Testis (tissue), 3 donors: ENCODE results near the gene BET1. TPM values are rescaled to one million over a fixed set of nuclear protein-coding genes. Genes with fewer than 3 reads are reported as not detected.

ENCODE experiments used
- DNase-seq: peaks from one replicate; pipeline ENCODE4 v3.0.0-alpha.2; 2019
- H3K27ac ChIP-seq, 2 donors: fragments of 200-600 bp; sonication (generic); one replicate each; pipeline ENCODE4 v1.5.1; 2019
- H3K27me3 ChIP-seq: fragments of 200-600 bp; sonication (generic); one replicate; pipeline ENCODE4 v1.5.1; 2019
- H3K36me3 ChIP-seq: fragments of 200-600 bp; sonication (generic); one replicate; pipeline ENCODE4 v1.5.1; 2017; ENCODE audit warnings: low read depth; ENCODE audit errors: missing control alignments
- H3K4me1 ChIP-seq: fragments of 200-600 bp; sonication (generic); one replicate; pipeline ENCODE4 v1.5.1; 2019
- H3K4me3 ChIP-seq, 2 donors: fragments of 200-600 bp; sonication (generic); one replicate each; pipeline ENCODE4 v1.5.1; 2017 to 2019
- H3K9me3 ChIP-seq: fragments of 200-600 bp; sonication (generic); one replicate; pipeline ENCODE4 v1.5.1; 2017
- CTCF ChIP-seq, 3 experiments: fragments of 450-650 bp in 2 of 3; fragments of 200-600 bp in 1 of 3; sonication (generic) in 1 of 3; IDR thresholded peaks; one replicate each; pipeline ENCODE4 v1.5.1; 2016 to 2019; ENCODE audit warnings: antibody characterized with exemption in 3 of 3, mild to moderate bottlenecking in 2 of 3, moderate library complexity in 1 of 3
- POLR2A ChIP-seq: fragments of 450-650 bp; IDR thresholded peaks from one replicate; pipeline ENCODE4 v1.6.1; 2017; ENCODE audit warnings: antibody characterized with exemption, mild to moderate bottlenecking, moderate library complexity
- WGBS, 2 donors: methylation state at CpG; one replicate each; pipeline ENCODE4 v1.1.5; 2018; 5-methylcytosine and 5-hydroxymethylcytosine counted together
- intact Hi-C: fragments of 100-400 bp; cut with DNase I; formaldehyde crosslinking; loops from one replicate; pipeline ENCODE4 v1.15.1; 2023; ENCODE audit warnings: low total_unique reads
- polyA plus RNA-seq: library from polyadenylated mRNA; stranded (reverse); fragments of 350-450 nt; fragmentation: Illumina TruSeq; extraction: RNeasy Lipid Tissue Mini Kit (QIAGEN cat#74804); gene quantifications from one replicate; pipeline ENCODE4 v1.2.3, GENCODE V29; 2014; ENCODE audit warnings: low read depth, low replicate concordance; ENCODE audit not compliant: insufficient read depth
- total RNA-seq, 2 donors: library from RNA; depleted of rRNA; stranded (reverse); fragments of >200 nt; gene quantifications; one replicate each; pipeline ENCODE4 v1.2.3, GENCODE V29; 2016

The BET1 gene
- total and polyA plus RNA-seq, 3 donors from 2014 or later = 19.4 to 28.3 (median 23.6) TPM

- H3K36me3 ChIP-seq = no peaks in the 10 kb centered on the region
- no peak for TF ChIP-seq POLR2A
- no peak for TF ChIP-seq CTCF (IDR thresholded peaks at IDR 0.05)
- WGBS, 2 donors = 70 to 75% methylated on average over 5 of the region's 5 CpGs
- H3K4me3 ChIP-seq = no peak overlapping the region
- intact Hi-C loops = no loop called here
- DNase-seq = no peak
- H3K27me3 ChIP-seq = no peaks in the 10 kb centered on the region
- H3K4me1 ChIP-seq = no peaks in the 10 kb centered on the region
- no peaks in the 10 kb centered on the region for H3K9me3 ChIP-seq
- no peak overlapping the region for H3K27ac ChIP-seq
These were observed 45.5 kb upstream of the BET1 start for GRCh38 chr7:94049615-94050014.

- H3K27ac ChIP-seq = no peak overlapping the region
- TF ChIP-seq CTCF (IDR thresholded peaks at IDR 0.05) = no peak
- no peak for TF ChIP-seq POLR2A
- no peak overlapping the region for H3K4me3 ChIP-seq
- no peaks in the 10 kb centered on the region for H3K9me3 ChIP-seq
- no peak for DNase-seq
- no peaks in the 10 kb centered on the region for H3K4me1 ChIP-seq
- no peaks in the 10 kb centered on the region for H3K36me3 ChIP-seq
- intact Hi-C loops = no loop called here
- WGBS, 2 donors = 92 to 93% methylated on average over 2 of the region's 2 CpGs
- no peaks in the 10 kb centered on the region for H3K27me3 ChIP-seq
These were observed 44.6 kb upstream of the BET1 start for GRCh38 chr7:94048755-94049154.

- no peaks in the 10 kb centered on the region for H3K9me3 ChIP-seq
- H3K36me3 ChIP-seq = no peaks in the 10 kb centered on the region
- no peak overlapping the region for H3K27ac ChIP-seq
- H3K4me3 ChIP-seq = no peak overlapping the region
- no peaks in the 10 kb centered on the region for H3K27me3 ChIP-seq
- no peaks in the 10 kb centered on the region for H3K4me1 ChIP-seq
- WGBS, 2 donors = 96 to 100% methylated on average over 1 of the region's 1 CpG
- intact Hi-C loops = no loop called here
- DNase-seq = no peak
- TF ChIP-seq CTCF (IDR thresholded peaks at IDR 0.05) (no peak), POLR2A (no peak)
These were observed 43.8 kb upstream of the BET1 start for GRCh38 chr7:94047956-94048355.

- DNase-seq = no peak
- Histone ChIP-seq H3K27ac (no peak overlapping the region), H3K36me3 (no peaks in the 10 kb centered on the region), H3K4me1 (no peaks in the 10 kb centered on the region), H3K27me3 (no peaks in the 10 kb centered on the region), H3K9me3 (no peaks in the 10 kb centered on the region), H3K4me3 (no peak overlapping the region)
- intact Hi-C loops = no loop called here
- no peak for TF ChIP-seq CTCF (IDR thresholded peaks at IDR 0.05)
- no peak for TF ChIP-seq POLR2A
- WGBS, 2 donors = 85 to 95% methylated on average over 2 of the region's 2 CpGs
These were observed 41.4 kb upstream of the BET1 start for GRCh38 chr7:94045581-94045980.

GRCh38 chr7:94044806-94045205 lies 40.7 kb upstream of the BET1 start:
- DNase-seq = no peak
- no peaks in the 10 kb centered on the region for H3K36me3 ChIP-seq
- H3K27me3 ChIP-seq = no peaks in the 10 kb centered on the region
- H3K27ac ChIP-seq = no peak overlapping the region
- no peak for TF ChIP-seq CTCF (IDR thresholded peaks at IDR 0.05)
- no peak for TF ChIP-seq POLR2A
- no peaks in the 10 kb centered on the region for H3K4me1 ChIP-seq
- H3K4me3 ChIP-seq = no peak overlapping the region
- H3K9me3 ChIP-seq = no peaks in the 10 kb centered on the region
- intact Hi-C loops = no loop called here
